ENCODE results near the gene RINL. TPM values are rescaled to one million over a fixed set of nuclear protein-coding genes. Genes with fewer than 3 reads are reported as not detected.

RINL gene
- total and polyA plus RNA-seq, 8 donors, result 6.5 to 26.2 (median 10.6) TPM

- Histone ChIP-seq H3K4me3 (peak overlapping the region; percentile 42 to 81 (median 68)), H3K36me3 (peaks cover 10 to 17% (median 14%) of the 10 kb centered on the region in 3 donors), H3K27me3 (no peaks in the 10 kb centered on the region), H3K27ac (peak overlapping the region; percentile 90 to 100 (median 94)), H3K9me3 (no peaks in the 10 kb centered on the region), H3K4me1 (peaks cover 5 to 22% (median 12%) of the 10 kb centered on the region in 3 donors)
- no peak for TF ChIP-seq CTCF (IDR thresholded peaks at IDR 0.05)
- 0 to 1% methylated on average over 26 of the region's 26 CpGs for WGBS, 2 donors
- ATAC-seq, result peak; percentile 67 to 84 (median 78)
- FAIRE-seq, result no peak
- intact Hi-C loops (cut with DNase I), result no loop called here
- DNase-seq, result peak in 4 of 6 donors; percentile 95 to 100 (median 99)
Measured at GRCh38 chr19:38850436-38850975, 27.6 kb downstream of the RINL start.

GRCh38 chr19:38849860-38850435 is 28.1 kb downstream of the RINL start, which contains the start of gene HNRNPL:
TSS of gene HNRNPL (minus strand) at chr19:38849986. CDS start at chr19:38849966, 20 bp downstream.
- peak; percentile 68 to 76 (median 76) for ATAC-seq
- Histone ChIP-seq H3K27me3 (no peaks in the 10 kb centered on the region), H3K4me3 (peak within 1 kb of the TSS; percentile 81 to 98 (median 94)), H3K36me3 (peaks cover 13 to 23% (median 20%) of the 10 kb centered on the region in 3 donors), H3K4me1 (peaks cover 5 to 22% (median 12%) of the 10 kb centered on the region in 3 donors), H3K27ac (peak within 1 kb of the TSS; percentile 99 to 100 (median 100)), H3K9me3 (no peaks in the 10 kb centered on the region)
- intact Hi-C loops (cut with DNase I), result no loop called here
- peak in 5 of 6 donors; percentile 99 to 100 (median 100) for DNase-seq
- TF ChIP-seq CTCF (IDR thresholded peaks at IDR 0.05), result peak; percentile 27 to 57 (median 43)
- FAIRE-seq, result peak; percentile 99
- 0 to 1% methylated on average over 29 to 50 of the region's 50 CpGs for WGBS, 2 donors

- no peak for FAIRE-seq
- H3K4me1 ChIP-seq, result peaks cover 5 to 22% (median 12%) of the 10 kb centered on the region in 3 donors
- DNase-seq, result peak; percentile 95 to 100 (median 98)
- H3K4me3 ChIP-seq, result peak overlapping the region; percentile 81 to 98 (median 94)
- TF ChIP-seq CTCF (IDR thresholded peaks at IDR 0.05), result no peak
- peaks cover 13 to 30% (median 26%) of the 10 kb centered on the region in 3 donors for H3K36me3 ChIP-seq
- intact Hi-C loops (cut with DNase I), result no loop called here
- ATAC-seq, result peak; percentile 33 to 62 (median 52)
- peak overlapping the region; percentile 99 to 100 (median 100) for H3K27ac ChIP-seq
- no peaks in the 10 kb centered on the region for H3K27me3 ChIP-seq
- 0 to 1% methylated on average over 55 to 76 of the region's 76 CpGs for WGBS, 2 donors
- H3K9me3 ChIP-seq, result no peaks in the 10 kb centered on the region
Measured at GRCh38 chr19:38849147-38849859, 28.8 kb downstream of the RINL start.

- 7% methylated on average over 22 of the region's 22 CpGs for WGBS, 2 donors
- intact Hi-C loops (cut with DNase I), result no loop called here
- TF ChIP-seq CTCF (IDR thresholded peaks at IDR 0.05), result no peak
Measured at GRCh38 chr19:38848299-38849146, 29.6 kb downstream of the RINL start.

More at GRCh38 chr19:38848299-38849146, 29.6 kb downstream of the RINL start:
- Histone ChIP-seq H3K36me3 (peaks cover 13 to 37% (median 34%) of the 10 kb centered on the region in 3 donors), H3K27me3 (no peaks in the 10 kb centered on the region), H3K4me1 (peaks cover 5 to 22% (median 12%) of the 10 kb centered on the region in 3 donors), H3K27ac (peak overlapping the region in 3 of 4 donors; percentile 99 to 100 (median 100)), H3K9me3 (no peaks in the 10 kb centered on the region), H3K4me3 (peak overlapping the region; percentile 81 to 98 (median 94))
- ATAC-seq, result no peak
- no peak for FAIRE-seq
- peak in 2 of 6 donors; percentile 35 to 40 for DNase-seq

All from pancreas (tissue), 10 donors.